K562 (cell line): ENCODE measurements around the gene WDR90. TPM values are rescaled to one million over a fixed set of nuclear protein-coding genes. Genes with fewer than 3 reads are reported as not detected.

Experiments used
- ATAC-seq: fragments of 200-7000 bp; cut with Tn5 transposase; 3 replicates; pipeline ENCODE4 v1.9.1; 2020; ENCODE audit warnings: moderate library complexity
- BruUV-seq: library from RNA; stranded (reverse); fragments of 400-500 nt; replicated peaks from 2 replicates; lab custom pipeline; 2021; lab: Mats Ljungman, UMichigan
- CTCF ChIA-PET: fragments of 300-600 bp; formaldehyde crosslinking; extraction: SDS; loops from one replicate; lab custom pipeline; 2021; ENCODE audit warnings: low intra/inter-chr PET ratio; lab: Yijun Ruan, JAX
- POLR2A ChIA-PET: fragments of 300-600, 350-650 bp; sonication (Branson Sonifier 250); formaldehyde crosslinking; extraction: SDS; loops from one replicate; lab custom pipeline; 2021; ENCODE audit warnings: antibody characterized with exemption, inconsistent platforms; lab: Yijun Ruan, JAX
- DNase-seq, 4 experiments: peaks; one replicate each; pipeline versions ENCODE4 v3.0.0 to v3.0.0-alpha.2; 2011 to 2018; ENCODE audit warnings: low spot score in 3 of 4, mixed read lengths in 3 of 4; ENCODE audit errors: extremely low read depth in 1 of 4
- FAIRE-seq: peaks from 2 replicates; lab custom pipeline; 2011; peaks lifted over from hg19 to GRCh38; lab: Jason Lieb, UNC
- H2AFZ ChIP-seq: 2 replicates; pipeline ENCODE4 v1.6.0; 2011; ENCODE audit warnings: low read depth, low read length, control low read depth, inconsistent platforms
- H3K27ac ChIP-seq: fragments of 200-600 bp; 3 replicates; pipeline ENCODE4 v1.8.0; 2011; ENCODE audit warnings: low read depth, mild to moderate bottlenecking, control low read depth, inconsistent platforms, low read length, moderate library complexity, mixed read lengths; ENCODE audit errors: extremely low read depth
- H3K27me3 ChIP-seq, 2 experiments: fragments of 300-600 bp in 1 of 2; 2 replicates in 1 of 2; 3 replicates in 1 of 2; pipeline versions ENCODE4 v1.6.0 to v1.8.0; 2011; ENCODE audit warnings: inconsistent platforms in 2 of 2, low read length in 2 of 2, mild to moderate bottlenecking in 1 of 2, mixed read lengths in 1 of 2, moderate library complexity in 1 of 2; ENCODE audit not compliant: control insufficient read depth in 2 of 2, insufficient read depth in 2 of 2
- H3K36me3 ChIP-seq: fragments of 300-600 bp; 3 replicates; pipeline ENCODE4 v1.8.0; 2011; ENCODE audit warnings: mild to moderate bottlenecking, low read length, inconsistent platforms; ENCODE audit not compliant: control insufficient read depth, insufficient read depth
- H3K4me1 ChIP-seq, 2 experiments: fragments of 200-600 bp in 1 of 2; replicated peaks in 1 of 2; 2 replicates in 1 of 2; 3 replicates in 1 of 2; pipeline versions ENCODE4 v1.5.1 to v1.8.0; 2011; ENCODE audit warnings: inconsistent platforms in 2 of 2, low read length in 2 of 2, mild to moderate bottlenecking in 1 of 2, mixed read lengths in 1 of 2, moderate library complexity in 1 of 2; ENCODE audit not compliant: control insufficient read depth in 2 of 2, insufficient read depth in 2 of 2
- H3K4me2 ChIP-seq: 2 replicates; pipeline ENCODE4 v1.6.1; 2011; ENCODE audit warnings: low read length, control low read depth, inconsistent platforms, mixed read lengths; ENCODE audit not compliant: insufficient read depth
- H3K4me3 ChIP-seq: fragments of 200-600 bp; sonication (generic), shearing (Covaris generic); 2 replicates; pipeline ENCODE4 v1.5.1; 2016; ENCODE audit warnings: control low read depth, inconsistent platforms
- H3K79me2 ChIP-seq: fragments of 200-600 bp; 3 replicates; pipeline ENCODE4 v1.8.0; 2011; ENCODE audit warnings: low read length, inconsistent platforms; ENCODE audit not compliant: control insufficient read depth, insufficient read depth
- H3K9ac ChIP-seq, 2 experiments: 2 replicates each; pipeline versions ENCODE4 v1.6.0 to v1.6.1; 2011; ENCODE audit warnings: low read depth in 2 of 2, low read length in 2 of 2, control low read depth in 1 of 2, inconsistent platforms in 1 of 2, mild to moderate bottlenecking in 1 of 2, mixed read lengths in 1 of 2; ENCODE audit not compliant: insufficient read depth in 1 of 2
- H3K9me1 ChIP-seq: one replicate; pipeline ENCODE4 v1.6.0; 2011; ENCODE audit warnings: inconsistent platforms, mild to moderate bottlenecking, low read length, moderate library complexity; ENCODE audit not compliant: control insufficient read depth, insufficient read depth
- H3K9me3 ChIP-seq: replicated peaks from 2 replicates; pipeline ENCODE4 v1.5.1; 2011; ENCODE audit warnings: low read depth, low read length, inconsistent platforms; ENCODE audit not compliant: control insufficient read depth, insufficient read depth
- H4K20me1 ChIP-seq: replicated peaks from 2 replicates; pipeline ENCODE4 v1.6.1; 2011; ENCODE audit warnings: low read length, inconsistent platforms, mixed read lengths; ENCODE audit not compliant: control insufficient read depth, insufficient read depth
- CBFB ChIP-seq: sonication (generic); formaldehyde crosslinking; IDR thresholded peaks from 2 replicates; pipeline ENCODE4 v1.4.0; 2020; ENCODE audit warnings: mild to moderate bottlenecking, missing genetic modification reagents
- WGBS: fragments of 100-300 bp; shearing (Covaris generic); methylation state at CpG from one replicate; pipeline ENCODE4 v1.1.6; 2016; ENCODE audit warnings: low coverage, mixed read lengths; ENCODE audit not compliant: insufficient coverage; ENCODE audit errors: missing lambda C conversion rate; 5-methylcytosine and 5-hydroxymethylcytosine counted together
- in situ Hi-C: fragments of 300-500 bp; cut with MboI; formaldehyde crosslinking; loops from 4 replicates; pipeline ENCODE4 v1.15.0; 2018; ENCODE audit warnings: inconsistent platforms, mixed read lengths
- intact Hi-C: fragments of 100-400 bp; cut with micrococcal nuclease; formaldehyde crosslinking; loops from 2 replicates; pipeline ENCODE4 v1.14.2; 2022
- polyA plus RNA-seq, 8 experiments: library from polyadenylated mRNA; depleted of rRNA in 4 of 8; stranded (reverse) in 5 of 8; unstranded in 3 of 8; fragments of >200 nt; fragmentation: Nextera tagmentation in 2 of 8; fragmentation: Illumina TruSeq in 1 of 8; extraction: Ambion mirVana in 2 of 8; extraction: Trizol in 1 of 8; gene quantifications; 2 replicates each; pipeline versions ENCODE4 v1.2.1 to v1.2.3, GENCODE V29; 2011 to 2014; ENCODE audit warnings: inconsistent platforms in 1 of 8, missing spikeins in 1 of 8
- total RNA-seq, 7 experiments: library from RNA; depleted of rRNA in 6 of 7; stranded (reverse); fragments of >200 nt in 6 of 7; fragmentation: Illumina TruSeq in 2 of 7; extraction: Trizol in 2 of 7; gene quantifications; 2 replicates each; pipeline versions ENCODE4 v1.2.1 to v1.2.3, GENCODE V29; 2011 to 2021; ENCODE audit warnings: low replicate concordance in 1 of 7
- TF ChIP-seq, protein P1 (sequence below): sonication (generic); formaldehyde crosslinking; IDR thresholded peaks from 2 replicates; pipeline ENCODE4 v1.8.0; 2023; ENCODE audit warnings: mild to moderate bottlenecking, missing genetic modification reagents
- TF ChIP-seq, protein P2 (sequence below), 2 experiments: fragments of 450-650 bp in 1 of 2; IDR thresholded peaks; 2 replicates each; pipeline ENCODE4 v1.6.1; 2011 to 2017; ENCODE audit warnings: low read depth in 2 of 2, antibody characterized with exemption in 1 of 2, borderline replicate concordance in 1 of 2, low read length in 1 of 2, mild to moderate bottlenecking in 1 of 2, mixed read lengths in 1 of 2; ENCODE audit not compliant: control insufficient read depth in 1 of 2

The WDR90 gene
- total and polyA plus RNA-seq, 9 of the 15 experiments (the other 6 are each of a cell fraction or from before 2014, with no cell fraction given), result 0.44 to 12.6 (median 3.3) TPM

DNA sequence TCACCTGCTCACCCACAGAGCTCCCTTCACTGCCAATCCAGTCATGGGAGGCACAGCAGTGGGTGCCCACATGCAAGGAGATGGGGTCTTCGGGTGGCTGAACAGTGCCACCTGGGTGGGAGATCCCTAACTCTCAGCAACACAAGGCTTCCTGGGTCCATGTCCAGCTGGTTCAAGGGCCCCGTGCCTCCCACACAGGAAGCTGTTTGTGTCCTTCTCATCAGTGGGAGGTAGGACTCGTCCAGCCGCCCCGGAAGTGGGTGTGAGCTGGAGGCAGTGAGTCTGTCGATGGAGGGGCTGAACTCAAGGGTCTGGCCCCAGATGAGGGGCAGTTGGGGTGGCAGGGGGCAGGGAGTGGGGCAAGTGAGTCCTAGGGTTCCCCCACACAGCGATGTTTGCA lies 54.9 kb downstream of the WDR90 start:
- H3K36me3 ChIP-seq, result no peaks in the 10 kb centered on the region
- H3K9me3 ChIP-seq, result no peaks in the 10 kb centered on the region
- H3K27me3 ChIP-seq, result peaks cover 11 to 64% of the 10 kb centered on the region in 2 experiments; a peak in 4 of 5 replicates
- in situ Hi-C loops, result no loop called here
- H3K9me1 ChIP-seq, result peaks cover 6% of the 10 kb centered on the region
- no peak for DNase-seq
- H3K4me2 ChIP-seq, result no peak overlapping the region
- peak overlapping the region in 1 of 2 experiments; percentile 26; a peak in 1 of 4 replicates for H3K9ac ChIP-seq
- 11% methylated on average over 6 of the region's 7 CpGs for WGBS
- POLR2A ChIA-PET, result interaction anchor here (0.6 to 1.4 kb wide), 3 partner anchors 17 to 107 kb away, joined by 3 to 5 read pairs (median 3); partner anchors contain the start of genes ANTKMT and CIAO3
- intact Hi-C loops, result no loop called here
- no peak for ATAC-seq
- H2AFZ ChIP-seq, result no peak overlapping the region
- FAIRE-seq, result no peak
- BruUV-seq, result no TSS peak
- peaks cover 39% of the 10 kb centered on the region for H4K20me1 ChIP-seq
- H3K4me1 ChIP-seq, result peaks cover 0 to 67% of the 10 kb centered on the region in 2 experiments; a peak in 3 of 5 replicates
- H3K4me3 ChIP-seq, result no peak overlapping the region
- no peaks in the 10 kb centered on the region for H3K79me2 ChIP-seq
- H3K27ac ChIP-seq, result no peak overlapping the region
- CTCF ChIA-PET, result no interaction called here
- TF ChIP-seq, protein P1, sequence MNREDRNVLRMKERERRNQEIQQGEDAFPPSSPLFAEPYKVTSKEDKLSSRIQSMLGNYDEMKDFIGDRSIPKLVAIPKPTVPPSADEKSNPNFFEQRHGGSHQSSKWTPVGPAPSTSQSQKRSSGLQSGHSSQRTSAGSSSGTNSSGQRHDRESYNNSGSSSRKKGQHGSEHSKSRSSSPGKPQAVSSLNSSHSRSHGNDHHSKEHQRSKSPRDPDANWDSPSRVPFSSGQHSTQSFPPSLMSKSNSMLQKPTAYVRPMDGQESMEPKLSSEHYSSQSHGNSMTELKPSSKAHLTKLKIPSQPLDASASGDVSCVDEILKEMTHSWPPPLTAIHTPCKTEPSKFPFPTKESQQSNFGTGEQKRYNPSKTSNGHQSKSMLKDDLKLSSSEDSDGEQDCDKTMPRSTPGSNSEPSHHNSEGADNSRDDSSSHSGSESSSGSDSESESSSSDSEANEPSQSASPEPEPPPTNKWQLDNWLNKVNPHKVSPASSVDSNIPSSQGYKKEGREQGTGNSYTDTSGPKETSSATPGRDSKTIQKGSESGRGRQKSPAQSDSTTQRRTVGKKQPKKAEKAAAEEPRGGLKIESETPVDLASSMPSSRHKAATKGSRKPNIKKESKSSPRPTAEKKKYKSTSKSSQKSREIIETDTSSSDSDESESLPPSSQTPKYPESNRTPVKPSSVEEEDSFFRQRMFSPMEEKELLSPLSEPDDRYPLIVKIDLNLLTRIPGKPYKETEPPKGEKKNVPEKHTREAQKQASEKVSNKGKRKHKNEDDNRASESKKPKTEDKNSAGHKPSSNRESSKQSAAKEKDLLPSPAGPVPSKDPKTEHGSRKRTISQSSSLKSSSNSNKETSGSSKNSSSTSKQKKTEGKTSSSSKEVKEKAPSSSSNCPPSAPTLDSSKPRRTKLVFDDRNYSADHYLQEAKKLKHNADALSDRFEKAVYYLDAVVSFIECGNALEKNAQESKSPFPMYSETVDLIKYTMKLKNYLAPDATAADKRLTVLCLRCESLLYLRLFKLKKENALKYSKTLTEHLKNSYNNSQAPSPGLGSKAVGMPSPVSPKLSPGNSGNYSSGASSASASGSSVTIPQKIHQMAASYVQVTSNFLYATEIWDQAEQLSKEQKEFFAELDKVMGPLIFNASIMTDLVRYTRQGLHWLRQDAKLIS (CRISPR knock-in tag), result no peak
- no peak for TF ChIP-seq CBFB (CRISPR knock-in tag)
- TF ChIP-seq, protein P2, sequence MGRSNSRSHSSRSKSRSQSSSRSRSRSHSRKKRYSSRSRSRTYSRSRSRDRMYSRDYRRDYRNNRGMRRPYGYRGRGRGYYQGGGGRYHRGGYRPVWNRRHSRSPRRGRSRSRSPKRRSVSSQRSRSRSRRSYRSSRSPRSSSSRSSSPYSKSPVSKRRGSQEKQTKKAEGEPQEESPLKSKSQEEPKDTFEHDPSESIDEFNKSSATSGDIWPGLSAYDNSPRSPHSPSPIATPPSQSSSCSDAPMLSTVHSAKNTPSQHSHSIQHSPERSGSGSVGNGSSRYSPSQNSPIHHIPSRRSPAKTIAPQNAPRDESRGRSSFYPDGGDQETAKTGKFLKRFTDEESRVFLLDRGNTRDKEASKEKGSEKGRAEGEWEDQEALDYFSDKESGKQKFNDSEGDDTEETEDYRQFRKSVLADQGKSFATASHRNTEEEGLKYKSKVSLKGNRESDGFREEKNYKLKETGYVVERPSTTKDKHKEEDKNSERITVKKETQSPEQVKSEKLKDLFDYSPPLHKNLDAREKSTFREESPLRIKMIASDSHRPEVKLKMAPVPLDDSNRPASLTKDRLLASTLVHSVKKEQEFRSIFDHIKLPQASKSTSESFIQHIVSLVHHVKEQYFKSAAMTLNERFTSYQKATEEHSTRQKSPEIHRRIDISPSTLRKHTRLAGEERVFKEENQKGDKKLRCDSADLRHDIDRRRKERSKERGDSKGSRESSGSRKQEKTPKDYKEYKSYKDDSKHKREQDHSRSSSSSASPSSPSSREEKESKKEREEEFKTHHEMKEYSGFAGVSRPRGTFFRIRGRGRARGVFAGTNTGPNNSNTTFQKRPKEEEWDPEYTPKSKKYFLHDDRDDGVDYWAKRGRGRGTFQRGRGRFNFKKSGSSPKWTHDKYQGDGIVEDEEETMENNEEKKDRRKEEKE (IDR thresholded peaks at IDR 0.05; ENCODE audit: borderline replicate concordance in 1 of 2, control insufficient read depth in 1 of 2, low read depth in 2 of 2, low read length in 1 of 2), result no peak
